Tongue (tissue), 2 donors: Measurements from ENCODE around the gene FBH1. TPM values are rescaled to one million over a fixed set of nuclear protein-coding genes. Genes with fewer than 3 reads are reported as not detected.

Source experiments
- DNase-seq: peaks from one replicate; pipeline ENCODE4 v3.0.0-alpha.2; 2015
- total RNA-seq: library from RNA; depleted of rRNA; stranded (reverse); fragments of >200 nt; gene quantifications from one replicate; pipeline ENCODE4 v1.2.3, GENCODE V29; 2014

FBH1 gene
- total RNA-seq, 1 donor from 2014 or later, result 93.1 TPM

GRCh38 chr10:5981529-5981928 is 91.5 kb downstream of the FBH1 start:
- no peak for DNase-seq

GRCh38 chr10:5983774-5984173 is 93.7 kb downstream of the FBH1 start:
- DNase-seq, result no peak

GRCh38 chr10:5985029-5985428 is 95.0 kb downstream of the FBH1 start:
- DNase-seq, result no peak

Other genes starting within 250 kb of the FBH1 start
- gene ASB13, start 223.6 kb upstream of the FBH1 start, total RNA-seq, result 11.2 TPM
- 110 TPM for gene TASOR2, start 205.4 kb upstream of the FBH1 start, total RNA-seq
- 384 TPM for gene GDI2, start 76.8 kb upstream of the FBH1 start, total RNA-seq
- gene ANKRD16, start 350 bp upstream of the FBH1 start, total RNA-seq, result 9.4 TPM
- gene IL15RA, start 87.3 kb downstream of the FBH1 start, total RNA-seq, result 3.0 TPM
- gene IL2RA, start 172.1 kb downstream of the FBH1 start, total RNA-seq, result not detected
- 71.3 TPM for gene RBM17, start 198.8 kb downstream of the FBH1 start, total RNA-seq